KMS-11 (cell line): ENCODE data around the gene SLC2A9.

Experiments
- H2AFZ ChIP-seq: fragments of 200-600 bp; sonication (generic); 2 replicates; pipeline ENCODE4 v1.6.1; 2016; ENCODE audit warnings: antibody characterized with exemption, mixed run types, low read depth
- H3K27ac ChIP-seq: fragments of 200-600 bp; sonication (generic); 2 replicates; pipeline ENCODE4 v1.6.1; 2016; ENCODE audit warnings: mild to moderate bottlenecking, mixed run types
- H3K27me3 ChIP-seq: fragments of 200-600 bp; sonication (generic); 2 replicates; pipeline ENCODE4 v1.6.1; 2017; ENCODE audit warnings: mild to moderate bottlenecking, low read depth, mixed run types, moderate library complexity; ENCODE audit not compliant: insufficient read depth
- H3K36me3 ChIP-seq: fragments of 200-600 bp; sonication (generic); 2 replicates; pipeline ENCODE4 v1.6.1; 2017; ENCODE audit warnings: mild to moderate bottlenecking, mixed run types; ENCODE audit not compliant: insufficient read depth
- H3K4me1 ChIP-seq: fragments of 200-600 bp; sonication (generic); 2 replicates; pipeline ENCODE4 v1.6.1; 2016; ENCODE audit warnings: mild to moderate bottlenecking, low read depth, mixed run types; ENCODE audit not compliant: poor library complexity, severe bottlenecking
- H3K4me2 ChIP-seq: fragments of 200-600 bp; sonication (generic); 2 replicates; pipeline ENCODE4 v1.7.0; 2016; ENCODE audit warnings: mild to moderate bottlenecking, mixed run types
- H3K4me3 ChIP-seq: fragments of 200-600 bp; sonication (generic); IDR thresholded peaks from 2 replicates; pipeline ENCODE4 v1.6.1; 2017; ENCODE audit warnings: low read depth, low read length, mixed read lengths; ENCODE audit not compliant: insufficient read depth
- H3K79me2 ChIP-seq: fragments of 200-600 bp; sonication (generic); 2 replicates; pipeline ENCODE4 v1.6.1; 2016; ENCODE audit warnings: low read depth, mixed run types; ENCODE audit not compliant: insufficient read depth
- H3K9ac ChIP-seq: fragments of 200-600 bp; sonication (generic); 2 replicates; pipeline ENCODE4 v1.6.1; 2016; ENCODE audit warnings: mild to moderate bottlenecking, mixed run types
- H4K20me1 ChIP-seq: fragments of 200-600 bp; sonication (generic); 2 replicates; pipeline ENCODE4 v1.6.1; 2016; ENCODE audit warnings: mild to moderate bottlenecking, mixed run types; ENCODE audit not compliant: insufficient read depth
- CTCF ChIP-seq: fragments of 200-600 bp; sonication (generic); conservative IDR thresholded peaks from 2 replicates; pipeline ENCODE4 v1.6.1; 2017; ENCODE audit warnings: low read depth, mild to moderate bottlenecking, antibody characterized with exemption, low read length, moderate library complexity, mixed read lengths

The SLC2A9 gene

GRCh38 chr4:9847968-9848748, 173.1 kb downstream of the SLC2A9 start:
- Histone ChIP-seq H3K27me3 (no peaks in the 10 kb centered on the region), H2AFZ (no peak overlapping the region), H3K4me1 (no peaks in the 10 kb centered on the region), H3K4me3 (no peak overlapping the region), H4K20me1 (no peaks in the 10 kb centered on the region), H3K4me2 (no peak overlapping the region), H3K36me3 (no peaks in the 10 kb centered on the region), H3K27ac (no peak overlapping the region), H3K79me2 (no peaks in the 10 kb centered on the region), H3K9ac (no peak overlapping the region)
- no peak for TF ChIP-seq CTCF

- Histone ChIP-seq H3K36me3 (no peaks in the 10 kb centered on the region), H3K4me1 (no peaks in the 10 kb centered on the region), H2AFZ (no peak overlapping the region), H3K4me3 (no peak overlapping the region), H3K27ac (no peak overlapping the region), H3K79me2 (no peaks in the 10 kb centered on the region), H3K27me3 (no peaks in the 10 kb centered on the region), H4K20me1 (no peaks in the 10 kb centered on the region), H3K9ac (no peak overlapping the region), H3K4me2 (no peak overlapping the region)
- TF ChIP-seq CTCF = no peak
These were observed 175.4 kb downstream of the SLC2A9 start for GRCh38 chr4:9845791-9846493.

GRCh38 chr4:9841072-9841471, 180.2 kb downstream of the SLC2A9 start:
- Histone ChIP-seq H3K36me3 (no peaks in the 10 kb centered on the region), H2AFZ (no peak overlapping the region), H3K9ac (no peak overlapping the region), H3K4me2 (no peak overlapping the region), H3K79me2 (no peaks in the 10 kb centered on the region), H3K4me1 (no peaks in the 10 kb centered on the region), H4K20me1 (no peaks in the 10 kb centered on the region), H3K4me3 (no peak overlapping the region), H3K27me3 (no peaks in the 10 kb centered on the region), H3K27ac (no peak overlapping the region)
- TF ChIP-seq CTCF = no peak

- no peaks in the 10 kb centered on the region for H3K27me3 ChIP-seq
- no peak for TF ChIP-seq CTCF
These were observed 185.9 kb downstream of the SLC2A9 start for GRCh38 chr4:9835430-9835829.

More at GRCh38 chr4:9835430-9835829, 185.9 kb downstream of the SLC2A9 start:
- Histone ChIP-seq H3K4me2 (no peak overlapping the region), H2AFZ (no peak overlapping the region), H3K4me1 (no peaks in the 10 kb centered on the region), H3K9ac (no peak overlapping the region), H3K27ac (no peak overlapping the region), H4K20me1 (no peaks in the 10 kb centered on the region), H3K36me3 (no peaks in the 10 kb centered on the region), H3K4me3 (no peak overlapping the region), H3K79me2 (no peaks in the 10 kb centered on the region)
